Measurements from ENCODE around the gene ATP8B4.

The ATP8B4 gene

DNA sequence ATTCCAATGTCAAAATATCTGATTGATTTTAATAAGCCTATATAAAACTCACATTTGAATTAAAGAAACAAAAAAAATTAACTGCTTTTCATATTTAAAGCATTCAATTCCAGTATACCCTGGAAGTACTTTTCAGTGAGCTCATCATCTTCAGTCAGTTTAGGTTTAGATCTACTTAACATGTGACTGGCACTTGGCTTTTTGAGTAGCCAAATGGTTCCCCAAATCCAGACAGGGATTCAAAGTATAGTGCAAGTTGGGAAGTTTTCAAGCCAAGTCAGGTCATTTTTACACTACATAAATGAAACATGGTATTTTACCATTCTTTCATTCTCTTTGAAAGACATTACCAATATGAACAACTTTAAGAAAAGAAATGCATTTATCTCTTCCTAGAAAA is 57.5 kb downstream of the ATP8B4 start:
- no peaks in the 10 kb centered on the region for H3K36me3 ChIP-seq (ENCODE audit: control insufficient read depth, insufficient read depth, low read length)
- no peak for DNase-seq (ENCODE audit: low read depth, low spot score)
- no peak overlapping the region for H3K27ac ChIP-seq (ENCODE audit: low read length)
- no peak overlapping the region for H3K4me3 ChIP-seq (ENCODE audit: low read length)
- no peaks in the 10 kb centered on the region for H3K27me3 ChIP-seq (ENCODE audit: control insufficient read depth, insufficient read depth, low read length)
- H3K9me3 ChIP-seq (ENCODE audit: control insufficient read depth, insufficient read depth, low read length) = no peaks in the 10 kb centered on the region
- H3K4me1 ChIP-seq (ENCODE audit: control insufficient read depth, insufficient read depth, low read length) = no peaks in the 10 kb centered on the region

DNA sequence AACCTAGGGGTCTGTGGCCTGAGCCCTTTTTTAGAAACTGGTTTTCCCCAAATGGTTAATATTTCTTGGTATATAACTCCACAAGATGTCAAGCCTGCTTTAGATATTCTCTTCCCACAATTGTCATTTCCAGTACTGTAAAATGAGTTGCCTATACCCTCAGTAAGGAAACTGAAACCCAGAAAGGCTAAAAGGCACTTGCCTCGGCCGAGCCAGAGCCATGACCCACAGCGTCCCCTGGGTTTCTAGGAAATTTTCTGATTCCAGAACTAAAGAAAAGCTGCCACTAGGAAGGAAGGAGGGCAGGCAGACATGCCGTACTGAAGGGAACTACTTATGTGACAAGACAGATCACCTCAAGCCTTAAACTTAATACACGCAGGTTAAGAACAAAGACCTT is 59.1 kb downstream of the ATP8B4 start:
- no CpG with 5 or more reads among the region's 5 CpGs for WGBS (ENCODE audit: insufficient coverage, insufficient read length)
- Histone ChIP-seq H3K4me1 (ENCODE audit: control insufficient read depth, insufficient read depth, low read length) (no peaks in the 10 kb centered on the region), H3K27ac (ENCODE audit: low read length) (no peak overlapping the region), H3K36me3 (ENCODE audit: control insufficient read depth, insufficient read depth, low read length) (no peaks in the 10 kb centered on the region), H3K9me3 (ENCODE audit: control insufficient read depth, insufficient read depth, low read length) (no peaks in the 10 kb centered on the region), H3K4me3 (ENCODE audit: low read length) (no peak overlapping the region), H3K27me3 (ENCODE audit: control insufficient read depth, insufficient read depth, low read length) (no peaks in the 10 kb centered on the region)
- no peak for DNase-seq (ENCODE audit: low read depth, low spot score)

DNA sequence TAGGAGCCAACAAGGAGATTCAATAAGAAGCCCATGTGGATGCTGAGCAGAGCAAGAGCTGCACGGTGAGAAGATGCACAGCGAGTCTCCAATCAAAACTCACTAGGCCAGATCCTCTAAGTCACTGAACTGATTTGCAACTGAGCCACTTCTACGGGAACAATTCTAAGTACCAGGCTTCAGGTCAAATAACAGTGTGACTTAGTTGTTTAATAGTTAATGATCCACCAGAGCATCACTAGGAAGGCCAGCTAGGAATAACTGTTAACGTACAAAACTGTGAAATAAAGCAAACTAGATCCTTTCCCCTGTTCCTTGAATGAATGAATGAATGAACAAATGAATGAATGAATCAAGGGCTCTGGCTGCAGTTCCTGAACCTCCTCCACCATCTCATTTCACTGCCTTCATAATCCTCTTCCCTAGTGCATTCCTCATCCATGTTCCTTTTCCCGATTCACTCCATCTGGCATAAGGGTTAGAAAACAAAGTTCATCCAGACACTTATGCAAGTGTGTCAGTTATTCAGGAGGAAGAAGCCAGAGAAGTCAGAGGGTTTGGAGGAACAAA is 59.7 kb downstream of the ATP8B4 start:
- Histone ChIP-seq H3K9me3 (ENCODE audit: control insufficient read depth, insufficient read depth, low read length) (no peaks in the 10 kb centered on the region), H3K27me3 (ENCODE audit: control insufficient read depth, insufficient read depth, low read length) (no peaks in the 10 kb centered on the region), H3K4me3 (ENCODE audit: low read length) (no peak overlapping the region), H3K27ac (ENCODE audit: low read length) (no peak overlapping the region), H3K4me1 (ENCODE audit: control insufficient read depth, insufficient read depth, low read length) (no peaks in the 10 kb centered on the region), H3K36me3 (ENCODE audit: control insufficient read depth, insufficient read depth, low read length) (no peaks in the 10 kb centered on the region)
- WGBS (ENCODE audit: insufficient coverage, insufficient read length) = no CpG with 5 or more reads among the region's 5 CpGs
- DNase-seq (ENCODE audit: low read depth, low spot score) = no peak

DNA sequence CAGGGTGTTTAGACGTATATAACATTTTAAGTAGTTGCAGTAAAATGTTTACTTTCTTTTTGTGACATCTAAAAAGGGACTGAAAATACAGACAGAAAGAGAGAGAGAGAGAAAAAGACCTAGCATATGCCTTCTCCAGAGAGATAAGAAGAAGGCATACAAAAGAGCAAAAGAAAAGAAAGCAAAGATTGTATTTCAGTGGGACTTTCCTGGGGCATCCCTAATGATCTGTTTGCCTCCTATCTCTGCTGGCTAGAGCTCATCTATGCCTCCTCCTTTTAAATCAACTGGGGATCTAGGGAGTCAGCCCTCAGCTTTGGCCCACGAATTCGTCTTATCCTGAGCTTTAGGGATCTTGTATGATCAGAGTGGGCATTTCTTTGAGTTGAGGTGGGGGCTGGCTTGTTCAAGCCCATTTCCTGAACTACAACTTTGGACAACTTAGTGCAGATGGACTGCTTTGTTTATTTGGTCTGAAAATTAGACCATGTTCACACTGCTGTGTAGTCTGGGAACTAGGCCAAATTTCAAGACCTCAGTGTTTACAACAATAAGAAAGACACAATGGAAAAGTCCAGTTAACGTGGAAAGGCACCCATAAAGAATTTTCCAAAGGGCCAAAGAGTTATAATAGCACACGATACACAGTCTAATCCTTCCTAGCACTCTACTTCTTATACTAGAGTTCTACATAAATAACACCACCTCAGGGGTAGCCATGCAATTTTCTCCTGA is 61.0 kb downstream of the ATP8B4 start:
- Histone ChIP-seq H3K27ac (ENCODE audit: low read length) (no peak overlapping the region), H3K27me3 (ENCODE audit: control insufficient read depth, insufficient read depth, low read length) (no peaks in the 10 kb centered on the region; the same call in 1 of the 2 replicates), H3K4me1 (ENCODE audit: control insufficient read depth, insufficient read depth, low read length) (no peaks in the 10 kb centered on the region), H3K36me3 (ENCODE audit: control insufficient read depth, insufficient read depth, low read length) (no peaks in the 10 kb centered on the region), H3K4me3 (ENCODE audit: low read length) (no peak overlapping the region), H3K9me3 (ENCODE audit: control insufficient read depth, insufficient read depth, low read length) (no peaks in the 10 kb centered on the region)
- WGBS (ENCODE audit: insufficient coverage, insufficient read length) = no CpG with 5 or more reads among the region's 5 CpGs
- DNase-seq (ENCODE audit: low read depth, low spot score) = no peak

DNA sequence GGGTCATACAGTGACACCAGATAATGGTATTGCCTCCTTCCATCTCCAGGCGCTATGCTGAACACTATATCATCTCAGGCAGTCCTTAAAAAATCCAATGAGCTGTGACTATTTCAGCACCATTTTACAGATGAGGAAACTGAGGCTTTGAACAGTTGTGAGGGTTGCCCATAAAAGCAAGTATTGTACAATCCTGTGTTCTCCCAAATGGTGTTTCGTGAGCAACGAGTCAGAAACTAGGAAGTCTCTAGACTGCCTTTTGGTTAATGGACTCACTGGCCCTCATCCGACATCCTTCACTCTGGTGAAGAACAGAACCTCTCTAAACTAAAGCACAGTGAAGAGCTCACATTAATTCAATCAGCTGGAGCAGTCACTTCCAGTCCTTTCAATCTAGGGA is 61.8 kb downstream of the ATP8B4 start:
- Histone ChIP-seq H3K27ac (ENCODE audit: low read length) (no peak overlapping the region), H3K36me3 (ENCODE audit: control insufficient read depth, insufficient read depth, low read length) (no peaks in the 10 kb centered on the region), H3K27me3 (ENCODE audit: control insufficient read depth, insufficient read depth, low read length) (no peaks in the 10 kb centered on the region; the same call in 1 of the 2 replicates), H3K4me3 (ENCODE audit: low read length) (no peak overlapping the region), H3K9me3 (ENCODE audit: control insufficient read depth, insufficient read depth, low read length) (no peaks in the 10 kb centered on the region), H3K4me1 (ENCODE audit: control insufficient read depth, insufficient read depth, low read length) (no peaks in the 10 kb centered on the region)
- DNase-seq (ENCODE audit: low read depth, low spot score) = no peak
- WGBS (ENCODE audit: insufficient coverage, insufficient read length) = no CpG with 5 or more reads among the region's 4 CpGs

DNA sequence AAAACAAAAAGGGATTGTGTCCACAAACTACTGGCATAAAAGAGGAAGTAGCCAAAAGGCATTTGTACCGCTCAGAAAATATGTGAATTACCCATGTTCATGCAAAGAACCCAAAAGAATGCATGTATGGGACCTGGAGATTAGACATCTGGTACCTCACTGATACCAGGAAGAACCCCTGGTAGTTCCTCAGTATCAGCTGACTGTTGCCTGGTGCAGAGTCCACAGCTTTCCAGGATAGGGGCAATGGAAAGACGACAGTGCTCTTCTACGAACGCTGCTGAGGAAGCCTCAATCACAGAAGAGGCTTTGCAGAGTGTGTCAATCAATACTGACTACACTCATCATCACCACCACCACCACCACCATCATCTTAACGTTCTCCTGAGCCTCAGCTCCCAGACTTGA is 63.3 kb downstream of the ATP8B4 start:
- H3K4me1 ChIP-seq (ENCODE audit: control insufficient read depth, insufficient read depth, low read length) = no peaks in the 10 kb centered on the region
- no peaks in the 10 kb centered on the region for H3K36me3 ChIP-seq (ENCODE audit: control insufficient read depth, insufficient read depth, low read length)
- no peak overlapping the region for H3K4me3 ChIP-seq (ENCODE audit: low read length)
- no peak for DNase-seq (ENCODE audit: low read depth, low spot score)
- H3K27ac ChIP-seq (ENCODE audit: low read length) = no peak overlapping the region
- no CpG with 5 or more reads among the region's 5 CpGs for WGBS (ENCODE audit: insufficient coverage, insufficient read length)
- H3K27me3 ChIP-seq (ENCODE audit: control insufficient read depth, insufficient read depth, low read length) = no peaks in the 10 kb centered on the region; the same call in 1 of the 2 replicates
- H3K9me3 ChIP-seq (ENCODE audit: control insufficient read depth, insufficient read depth, low read length) = no peaks in the 10 kb centered on the region

DNA sequence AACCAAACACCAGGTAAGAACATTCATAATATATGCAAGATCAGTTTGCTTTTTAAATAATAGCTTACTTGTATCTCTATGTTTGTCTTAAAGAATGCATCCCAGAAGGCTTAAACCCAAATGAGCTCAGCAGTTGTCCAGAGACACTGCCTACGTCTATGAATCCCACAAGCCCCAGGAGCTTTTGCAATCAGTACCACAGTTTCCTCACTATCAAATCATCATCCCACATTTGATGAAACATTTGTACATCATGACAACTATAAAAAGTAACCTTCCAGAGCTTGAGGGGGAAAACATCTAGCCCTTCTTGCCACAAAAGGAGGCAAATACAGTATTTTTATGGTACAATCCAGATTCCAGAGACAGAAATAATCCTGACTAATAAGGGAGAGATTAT is 63.7 kb downstream of the ATP8B4 start:
- Histone ChIP-seq H3K4me1 (ENCODE audit: control insufficient read depth, insufficient read depth, low read length) (no peaks in the 10 kb centered on the region), H3K27ac (ENCODE audit: low read length) (no peak overlapping the region), H3K9me3 (ENCODE audit: control insufficient read depth, insufficient read depth, low read length) (no peaks in the 10 kb centered on the region), H3K4me3 (ENCODE audit: low read length) (no peak overlapping the region), H3K36me3 (ENCODE audit: control insufficient read depth, insufficient read depth, low read length) (no peaks in the 10 kb centered on the region), H3K27me3 (ENCODE audit: control insufficient read depth, insufficient read depth, low read length) (no peaks in the 10 kb centered on the region; the same call in 1 of the 2 replicates)
- WGBS (ENCODE audit: insufficient coverage, insufficient read length) = no CpG with 5 or more reads among the region's 1 CpG
- DNase-seq (ENCODE audit: low read depth, low spot score) = no peak

DNA sequence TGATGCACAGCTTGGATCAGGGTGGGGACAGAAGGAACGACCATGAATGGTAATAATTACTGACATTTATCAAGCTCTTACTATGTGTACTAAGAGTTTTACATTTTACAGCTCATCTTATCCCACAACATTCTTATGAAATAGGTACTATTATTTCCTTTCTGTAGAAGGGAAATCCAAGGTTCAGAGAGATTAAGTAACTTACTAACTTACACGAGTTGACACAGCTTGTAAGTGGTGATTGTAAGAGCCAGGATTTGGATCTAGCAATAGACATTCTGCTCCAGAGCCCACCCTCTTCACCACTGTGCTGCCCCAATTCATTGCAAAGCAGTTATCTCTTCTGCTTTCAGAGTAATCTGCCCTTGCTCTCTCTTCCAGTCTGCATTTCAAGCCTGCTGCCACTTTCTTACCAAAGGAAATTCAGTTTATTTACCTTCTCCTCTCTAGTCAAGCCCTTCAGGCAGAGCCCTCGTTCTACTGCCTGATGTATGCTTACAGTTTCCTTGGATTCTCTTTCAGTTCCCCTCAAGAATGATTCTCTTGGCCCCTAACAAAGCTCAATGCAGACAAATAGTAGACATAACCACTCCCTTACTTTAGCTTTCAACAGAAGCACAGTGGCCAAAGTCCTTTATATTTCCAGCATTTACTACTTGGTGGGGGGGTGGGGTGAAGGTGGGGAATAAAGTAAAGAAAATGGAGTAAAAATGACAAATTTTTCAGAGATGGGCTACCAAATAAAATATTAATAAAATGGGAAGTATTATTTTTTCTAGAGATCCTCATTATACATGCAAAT is 65.8 kb downstream of the ATP8B4 start:
- DNase-seq (ENCODE audit: low read depth, low spot score) = no peak
- no CpG with 5 or more reads among the region's 3 CpGs for WGBS (ENCODE audit: insufficient coverage, insufficient read length)
- H3K4me1 ChIP-seq (ENCODE audit: control insufficient read depth, insufficient read depth, low read length) = no peaks in the 10 kb centered on the region

DNA sequence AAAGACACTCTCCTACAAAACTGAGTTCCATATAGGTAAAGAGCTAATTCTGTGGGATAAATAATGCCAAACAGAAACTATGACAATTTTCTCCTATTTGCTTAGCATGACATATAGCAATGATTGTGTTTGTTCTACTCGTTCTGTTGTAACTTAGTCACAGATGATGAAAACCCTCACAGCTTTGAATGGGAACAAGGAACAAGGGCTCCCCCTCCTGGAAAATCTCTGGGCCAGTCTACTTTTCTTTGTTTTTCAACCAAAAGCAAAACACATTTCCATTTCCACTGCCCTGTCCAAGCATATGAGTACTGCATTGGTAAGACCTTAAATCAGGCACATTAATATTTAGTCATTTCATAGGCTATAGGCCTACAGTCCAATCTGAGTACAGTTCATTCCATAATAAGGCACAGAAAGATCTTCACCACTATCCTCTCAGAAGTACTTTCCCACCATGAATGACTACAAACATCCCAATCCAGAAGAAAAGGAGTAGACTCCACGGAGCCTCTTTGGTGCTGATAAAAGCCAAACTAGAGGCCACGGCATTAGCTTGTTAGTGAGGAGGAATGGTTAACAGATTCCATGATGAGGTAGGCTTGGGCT is 67.1 kb downstream of the ATP8B4 start:
- peak; percentile 54 for DNase-seq (ENCODE audit: low read depth, low spot score)
- no CpG with 5 or more reads among the region's 3 CpGs for WGBS (ENCODE audit: insufficient coverage, insufficient read length)
- Histone ChIP-seq H3K4me3 (ENCODE audit: low read length) (no peak overlapping the region), H3K27ac (ENCODE audit: low read length) (no peak overlapping the region), H3K27me3 (ENCODE audit: control insufficient read depth, insufficient read depth, low read length) (no peaks in the 10 kb centered on the region; the same call in 1 of the 2 replicates), H3K36me3 (ENCODE audit: control insufficient read depth, insufficient read depth, low read length) (no peaks in the 10 kb centered on the region), H3K9me3 (ENCODE audit: control insufficient read depth, insufficient read depth, low read length) (no peaks in the 10 kb centered on the region), H3K4me1 (ENCODE audit: control insufficient read depth, insufficient read depth, low read length) (no peaks in the 10 kb centered on the region)

More for the DNA sequence above, 65.8 kb downstream of the ATP8B4 start:
- Histone ChIP-seq H3K9me3 (ENCODE audit: control insufficient read depth, insufficient read depth, low read length) (no peaks in the 10 kb centered on the region), H3K36me3 (ENCODE audit: control insufficient read depth, insufficient read depth, low read length) (no peaks in the 10 kb centered on the region), H3K4me3 (ENCODE audit: low read length) (no peak overlapping the region), H3K27ac (ENCODE audit: low read length) (no peak overlapping the region), H3K27me3 (ENCODE audit: control insufficient read depth, insufficient read depth, low read length) (no peaks in the 10 kb centered on the region; the same call in 1 of the 2 replicates)

DNA sequence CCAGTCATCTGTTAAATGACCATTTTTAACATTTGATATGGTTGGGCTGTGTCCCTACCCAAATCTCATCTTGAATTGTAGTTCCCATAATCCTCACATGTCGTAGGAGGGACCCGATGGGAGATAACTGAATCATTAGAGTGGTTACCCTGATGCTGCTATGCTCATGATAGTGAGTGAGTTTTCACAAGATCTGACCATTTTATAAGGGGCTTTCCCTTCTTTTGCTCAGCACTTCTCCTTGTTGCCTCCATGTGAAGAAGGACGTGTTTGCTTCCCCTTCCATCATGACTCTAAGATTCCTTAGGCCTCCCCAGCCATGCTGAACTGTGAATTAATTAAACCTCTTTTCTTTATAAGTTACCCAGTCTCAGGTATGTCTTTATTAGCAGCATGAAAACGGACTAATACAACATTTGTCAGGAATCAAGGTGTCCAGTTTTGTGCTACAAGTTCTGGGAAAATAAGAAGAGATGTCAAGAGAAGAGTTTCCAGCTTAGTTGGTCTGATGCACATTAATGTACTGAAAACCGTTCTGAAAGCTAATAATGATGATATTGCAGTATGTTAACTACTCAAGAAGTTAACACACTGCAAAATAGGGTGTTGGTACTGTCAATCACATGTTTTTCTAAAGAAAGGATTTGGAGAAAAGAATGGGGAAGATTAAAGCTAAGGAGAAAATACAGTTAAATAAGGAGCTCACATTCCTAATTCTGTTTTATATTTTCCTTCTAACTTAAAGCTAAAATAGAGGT is 67.9 kb downstream of the ATP8B4 start:
- no peak overlapping the region for H3K4me3 ChIP-seq (ENCODE audit: low read length)
- H3K27me3 ChIP-seq (ENCODE audit: control insufficient read depth, insufficient read depth, low read length) = no peaks in the 10 kb centered on the region; the same call in 1 of the 2 replicates
- no peak for DNase-seq (ENCODE audit: low read depth, low spot score)
- H3K36me3 ChIP-seq (ENCODE audit: control insufficient read depth, insufficient read depth, low read length) = no peaks in the 10 kb centered on the region
- no CpG with 5 or more reads among the region's 5 CpGs for WGBS (ENCODE audit: insufficient coverage, insufficient read length)
- H3K9me3 ChIP-seq (ENCODE audit: control insufficient read depth, insufficient read depth, low read length) = no peaks in the 10 kb centered on the region
- H3K4me1 ChIP-seq (ENCODE audit: control insufficient read depth, insufficient read depth, low read length) = no peaks in the 10 kb centered on the region
- H3K27ac ChIP-seq (ENCODE audit: low read length) = no peak overlapping the region

Measured in iPS DF 6.9 (cell line).